Measurements from ENCODE around the gene GPR17. TPM values are rescaled to one million over a fixed set of nuclear protein-coding genes. Genes with fewer than 3 reads are reported as not detected.

Gene GPR17
- total and polyA plus RNA-seq, 2 donors (not counting 1 experiment from before 2014, with no cell fraction given), result 0.06 TPM; not detected in 1

GRCh38 chr2:127646487-127647241, 711 bp downstream of the GPR17 start:
- intact Hi-C loops (cut with micrococcal nuclease), result loop anchor here (5.0 kb wide), 1 partner anchor 119 kb away; the partner anchor contains the start of gene IWS1
- H3K27ac ChIP-seq (ENCODE audit: low read length in 2 of 2), result no peak overlapping the region
- TF ChIP-seq EZH2 (IDR thresholded peaks at IDR 0.05; ENCODE audit: borderline replicate concordance, insufficient read depth, low read depth, low read length, poor library complexity, severe bottlenecking), result no peak
- TF ChIP-seq CTCF (IDR thresholded peaks at IDR 0.05), result no peak
- H3K9me3 ChIP-seq (ENCODE audit: control extremely low read depth in 1 of 3, control insufficient read depth in 2 of 3, insufficient read depth in 1 of 3, low read length in 2 of 3), result peaks cover 0 to 8% (median 0%) of the 10 kb centered on the region in 3 donors
- CTCF ChIA-PET, result interaction anchor here (3.9 to 19.3 kb wide), 2 partner anchors 15 to 54 kb away, joined by 22 to 553 read pairs; no protein-coding TSS in a partner anchor
- Mint-ChIP-seq H3K9me3 (ENCODE audit: insufficient read depth) (no peaks in the 10 kb centered on the region), H3K4me3 (no peak overlapping the region), H3K4me1 (peaks cover 56% of the 10 kb centered on the region), H3K27ac (peak overlapping the region; percentile 53), H3K27me3 (no peaks in the 10 kb centered on the region)
- H3K79me2 ChIP-seq (ENCODE audit: control insufficient read depth, insufficient read depth, low read length), result no peaks in the 10 kb centered on the region
- ATAC-seq (ENCODE audit: low read depth) (no peak), DNase-seq (no peak)
- H3K4me3 ChIP-seq (ENCODE audit: control extremely low read depth in 1 of 5, extremely low read depth in 1 of 5, insufficient read depth in 1 of 5, low read depth in 2 of 5, low read length in 4 of 5), result no peak overlapping the region
- no peaks in the 10 kb centered on the region for H3K36me3 ChIP-seq (replicated peaks in 1 of 2; ENCODE audit: control extremely low read depth in 1 of 2, control insufficient read depth in 1 of 2, extremely low read depth in 1 of 2, insufficient read depth in 2 of 2, low read length in 1 of 2)
- 83% methylated on average over 24 of the region's 24 CpGs for WGBS (ENCODE audit: insufficient coverage)
- no peaks in the 10 kb centered on the region for H4K20me1 ChIP-seq (ENCODE audit: control insufficient read depth, insufficient read depth, low read length, poor library complexity, severe bottlenecking)
- POLR2A ChIA-PET, result no interaction called here
- H3K9ac ChIP-seq (ENCODE audit: low read length), result no peak overlapping the region
- H2AFZ ChIP-seq (ENCODE audit: insufficient read depth, low read depth, low read length, poor library complexity, severe bottlenecking), result no peak overlapping the region
- H3K4me1 ChIP-seq (ENCODE audit: control insufficient read depth in 2 of 2, insufficient read depth in 2 of 2, low read length in 2 of 2), result peaks cover 23 to 60% of the 10 kb centered on the region in 2 donors
- H3K4me2 ChIP-seq (replicated peaks; ENCODE audit: low read depth, low read length, poor library complexity, severe bottlenecking), result no peak overlapping the region
- no peaks in the 10 kb centered on the region for H3K27me3 ChIP-seq (replicated peaks in 1 of 4; ENCODE audit: control extremely low read depth in 1 of 4, control insufficient read depth in 3 of 4, insufficient read depth in 4 of 4, low read length in 3 of 4)

Measured in B cell (primary cell).